PFSK-1 (cell line): ENCODE measurements around the gene S100A2.

Experiments used
- POLR2AphosphoS5 ChIP-seq: IDR thresholded peaks from 2 replicates; pipeline ENCODE4 v1.6.1; 2012; ENCODE audit warnings: low read depth, mild to moderate bottlenecking, control low read depth, low read length, moderate library complexity
- REST ChIP-seq, 2 experiments: IDR thresholded peaks; 2 replicates each; pipeline versions ENCODE4 v1.6.1 to v1.8.0; 2011 to 2012; ENCODE audit warnings: low read depth in 2 of 2, low read length in 2 of 2, control low read depth in 1 of 2, inconsistent platforms in 1 of 2, mild to moderate bottlenecking in 1 of 2, moderate library complexity in 1 of 2; ENCODE audit not compliant: insufficient read depth in 1 of 2
- TAF1 ChIP-seq: IDR thresholded peaks from 2 replicates; pipeline ENCODE4 v1.6.1; 2012; ENCODE audit warnings: low read length, control low read depth, borderline replicate concordance; ENCODE audit not compliant: insufficient read depth

DNA sequence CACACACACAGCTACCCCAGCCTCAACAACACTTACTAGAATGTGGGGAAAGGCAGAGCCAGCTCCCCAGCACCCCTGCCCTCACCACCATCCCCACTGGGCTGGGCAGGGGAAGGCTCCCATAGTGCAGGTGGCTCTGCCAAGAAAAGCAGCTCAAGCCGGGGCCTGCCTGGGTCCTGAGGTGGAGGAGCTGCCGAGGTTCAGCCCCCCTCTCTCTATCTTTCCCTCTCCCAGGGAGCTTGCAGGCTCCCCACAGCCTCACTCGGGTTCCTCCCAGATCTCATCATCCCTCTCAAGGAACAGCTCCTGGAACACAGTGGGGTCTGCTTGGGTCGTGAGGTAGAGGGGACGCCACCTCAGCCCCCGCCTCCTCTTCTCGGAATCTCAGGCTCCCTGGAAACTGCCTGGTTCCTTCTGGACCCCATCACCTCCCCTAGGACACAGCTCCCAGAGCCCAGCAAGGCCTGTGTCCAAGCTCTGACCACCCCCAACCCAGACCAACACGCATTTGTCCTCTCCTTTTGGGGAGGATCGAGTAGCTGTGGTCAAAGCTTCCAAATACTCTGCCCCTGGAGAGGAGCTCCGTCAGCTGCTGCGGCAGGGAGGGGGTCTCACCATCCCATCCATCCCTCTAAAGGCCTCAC lies 46.6 kb upstream of the S100A2 start:
- TF ChIP-seq POLR2AphosphoS5 (no peak), REST (IDR thresholded peaks at IDR 0.05; ENCODE audit: insufficient read depth in 1 of 2, low read depth in 2 of 2, low read length in 2 of 2) (no peak), TAF1 (no peak)
